Stromal cell of bone marrow (primary cell): Measurements from ENCODE around the gene CEACAM1.
"Not testable (repeated sequence)": the region's sequence is repeated elsewhere in the genome, so short reads cannot be mapped to it uniquely, and the experiment has no call there.

Experiments used
- DNase-seq: peaks from one replicate; pipeline ENCODE4 v3.0.0-alpha.2; 2012; ENCODE audit warnings: low read depth

The CEACAM1 gene

DNA sequence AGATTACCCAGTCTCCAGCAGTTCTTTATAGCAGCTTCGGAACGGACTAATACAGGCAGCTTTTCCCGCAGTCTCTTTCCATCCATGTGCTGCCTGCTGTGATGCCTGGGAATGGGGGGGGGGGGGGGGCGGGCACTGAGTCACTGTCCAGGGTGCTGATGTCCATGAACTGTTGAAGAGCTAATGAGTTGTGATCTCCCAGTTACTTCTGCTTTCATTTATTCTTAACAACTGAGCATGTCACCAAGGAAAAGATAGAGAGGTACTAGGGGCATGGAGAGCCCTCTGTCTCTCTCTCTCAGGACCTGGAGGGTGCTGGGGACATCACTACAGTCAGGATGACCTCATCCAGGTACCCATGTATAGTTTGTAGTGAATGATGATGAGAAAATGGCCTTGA lies 20.3 kb upstream of the CEACAM1 start:
- no peak for DNase-seq

DNA sequence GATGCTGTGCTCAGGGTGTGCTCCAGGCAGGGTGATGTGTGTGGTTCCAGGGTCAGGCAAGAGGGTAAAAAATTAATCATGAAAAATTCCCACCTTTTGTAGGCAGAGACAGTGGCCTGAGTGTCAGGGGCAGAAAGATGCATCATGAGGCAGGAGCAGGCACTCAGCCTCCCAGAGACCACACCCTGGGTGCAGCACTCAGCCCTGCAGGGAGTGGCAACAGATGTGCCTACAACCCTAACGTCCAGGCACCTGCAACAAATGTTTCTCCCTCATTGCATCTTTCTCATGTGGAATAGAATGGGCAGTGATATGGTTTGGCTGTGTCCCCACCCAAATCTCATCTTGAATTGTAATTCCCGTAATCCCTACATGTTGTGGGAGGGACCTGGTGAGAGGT lies 19.6 kb upstream of the CEACAM1 start:
- no peak for DNase-seq

DNA sequence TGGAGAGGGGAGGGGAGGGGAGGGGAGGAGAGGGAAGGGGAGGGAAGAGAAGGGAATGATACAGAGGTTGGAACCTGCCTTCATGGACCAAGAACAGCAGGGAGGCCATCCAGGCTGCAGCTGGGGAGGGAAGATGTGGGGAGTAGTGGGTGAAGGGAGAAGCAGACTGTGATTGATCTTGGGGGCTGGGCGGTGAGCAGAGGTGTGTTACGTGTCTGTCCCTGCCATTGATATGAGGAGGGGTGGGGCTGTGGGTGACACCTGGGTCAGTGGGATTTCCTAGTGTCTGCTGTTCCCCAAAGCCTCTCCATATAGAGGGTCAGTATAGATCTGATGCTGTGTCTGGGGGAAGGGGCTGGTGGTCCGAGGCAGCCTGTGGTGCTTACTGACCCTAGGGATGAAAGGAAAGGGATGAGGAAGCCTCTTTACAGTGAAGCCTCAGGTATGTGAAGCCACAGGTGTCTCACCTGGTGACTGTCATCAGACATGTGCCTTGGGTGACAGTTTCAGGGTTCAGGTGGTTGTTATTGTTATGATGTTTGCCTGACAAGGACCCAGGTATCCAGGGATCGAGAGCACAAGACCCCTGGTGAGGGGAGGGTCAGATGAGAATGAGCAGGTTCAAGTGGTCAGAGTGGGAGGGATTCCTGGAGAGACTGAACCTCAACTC lies 18.7 kb upstream of the CEACAM1 start:
- no peak for DNase-seq

DNA sequence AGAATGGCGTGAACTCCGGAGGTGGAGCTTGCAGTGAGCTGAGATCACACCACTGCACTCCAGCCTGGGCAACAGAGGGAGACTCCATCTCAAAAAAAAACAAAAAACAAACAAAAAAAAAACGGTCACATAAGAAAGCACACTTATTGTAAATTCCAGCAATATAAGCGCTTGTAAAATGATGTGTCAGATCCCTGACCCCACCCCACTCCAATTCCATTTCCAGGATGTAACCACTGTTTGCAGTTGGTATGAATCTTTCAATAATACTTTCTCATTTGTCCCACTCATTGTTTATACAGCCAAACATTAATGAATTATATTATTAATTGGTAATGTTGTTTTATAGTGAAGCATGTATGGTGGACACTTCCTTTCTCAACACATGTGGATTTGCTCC lies 15.9 kb upstream of the CEACAM1 start:
- DNase-seq: no peak

DNA sequence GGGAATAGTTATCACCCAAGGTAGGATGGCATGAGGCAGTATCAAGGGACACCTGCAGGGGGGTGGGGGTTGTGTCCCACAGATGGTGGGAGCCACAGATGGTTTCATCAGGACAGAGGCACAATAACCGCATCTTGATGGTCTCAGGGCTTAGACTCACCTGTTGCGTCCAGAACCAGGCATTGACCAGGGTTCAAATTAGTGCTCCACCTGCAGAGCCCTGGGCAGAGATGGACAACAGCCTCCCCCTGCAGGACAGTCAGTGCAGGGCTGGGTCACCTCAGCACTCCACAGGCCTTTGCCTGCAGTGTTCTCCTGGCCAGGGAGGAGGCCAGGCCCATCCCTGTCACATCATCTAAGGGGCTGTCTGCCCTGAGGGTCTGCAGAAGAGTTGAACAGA lies 14.5 kb upstream of the CEACAM1 start:
- no peak for DNase-seq

DNA sequence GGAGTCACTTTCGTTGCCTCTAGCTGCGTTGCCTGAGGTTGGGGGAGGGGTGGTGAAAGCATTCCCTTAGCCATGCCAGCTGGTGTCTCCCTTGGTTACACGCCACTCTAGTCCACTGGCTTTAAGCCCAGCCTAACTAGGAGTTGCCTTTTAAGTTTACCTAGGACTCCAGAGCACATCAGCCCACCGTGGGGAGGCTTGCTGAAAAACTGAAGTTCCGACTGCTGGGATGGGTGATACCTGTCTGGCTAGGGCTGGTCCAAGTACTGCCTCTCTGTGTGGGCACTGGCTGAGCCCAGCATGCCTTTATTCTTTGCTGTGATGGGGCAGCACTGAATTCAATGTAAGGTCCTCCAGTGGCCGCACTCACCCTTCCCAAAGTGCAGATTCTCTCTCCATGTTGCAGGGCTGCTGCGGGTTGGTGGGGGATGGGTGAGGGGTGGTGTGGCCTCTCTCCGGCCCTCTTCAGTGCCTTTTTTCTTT lies 11.8 kb upstream of the CEACAM1 start:
- no peak for DNase-seq

DNA sequence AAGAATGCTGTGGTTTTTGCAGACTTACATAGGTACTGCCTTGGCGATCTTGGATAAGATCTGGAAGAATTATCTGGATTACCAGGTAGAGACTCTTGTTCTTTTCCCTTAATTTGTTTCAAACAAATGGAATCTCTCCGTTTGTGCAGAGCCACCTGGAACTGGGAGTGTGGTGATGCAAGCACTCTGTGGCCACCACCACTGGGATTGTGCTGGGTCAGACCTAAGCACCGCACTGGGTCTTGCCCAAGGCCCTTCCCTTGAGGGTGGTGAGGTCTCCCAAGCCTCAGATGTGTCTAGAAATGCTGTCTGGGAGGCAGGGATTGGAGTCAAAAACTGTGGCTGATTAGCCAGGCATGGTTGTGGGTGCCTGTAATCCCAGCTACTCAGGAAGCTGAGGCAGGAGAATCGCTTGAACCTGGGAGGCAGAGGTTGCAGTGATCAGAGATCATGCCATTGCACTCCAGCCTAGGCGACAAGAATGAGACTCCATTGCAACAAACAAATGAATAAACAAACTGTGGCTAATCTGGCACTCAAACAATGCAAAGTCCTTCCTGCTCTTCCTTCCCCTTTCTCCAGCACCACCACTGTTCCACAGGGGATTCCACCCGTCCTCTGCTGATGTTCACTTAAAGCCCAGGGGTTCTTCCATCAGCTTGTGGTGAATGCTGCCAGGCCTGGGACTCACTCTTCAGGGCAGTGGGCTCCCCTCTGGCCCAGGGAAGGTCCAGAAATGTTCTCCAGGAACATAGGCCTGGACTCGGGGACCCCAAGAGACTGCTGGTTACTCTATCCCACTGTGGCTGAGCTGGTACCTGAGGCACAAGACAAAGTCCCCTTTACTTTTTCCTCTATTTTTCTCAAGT lies 10.8 kb upstream of the CEACAM1 start:
- no peak for DNase-seq

DNA sequence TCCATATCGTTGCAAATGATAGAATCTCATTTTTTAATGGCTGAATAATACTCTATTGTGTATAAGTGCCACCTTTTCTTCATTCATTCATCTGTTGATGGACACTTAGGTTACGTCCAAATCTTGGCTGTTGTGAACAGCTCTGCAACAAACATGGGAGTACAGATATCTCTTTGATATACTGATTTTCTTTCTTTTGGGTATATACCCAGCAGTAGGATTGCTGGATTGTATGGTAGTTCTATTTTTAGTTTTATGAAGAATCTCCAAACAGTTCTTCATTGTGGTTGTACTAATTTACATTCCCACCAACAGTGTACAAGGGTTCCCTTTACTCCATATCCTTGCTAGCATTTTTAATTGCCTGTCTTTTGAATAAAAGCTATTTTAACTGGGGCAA lies 7.0 kb upstream of the CEACAM1 start:
- not testable (repeated sequence) for DNase-seq

DNA sequence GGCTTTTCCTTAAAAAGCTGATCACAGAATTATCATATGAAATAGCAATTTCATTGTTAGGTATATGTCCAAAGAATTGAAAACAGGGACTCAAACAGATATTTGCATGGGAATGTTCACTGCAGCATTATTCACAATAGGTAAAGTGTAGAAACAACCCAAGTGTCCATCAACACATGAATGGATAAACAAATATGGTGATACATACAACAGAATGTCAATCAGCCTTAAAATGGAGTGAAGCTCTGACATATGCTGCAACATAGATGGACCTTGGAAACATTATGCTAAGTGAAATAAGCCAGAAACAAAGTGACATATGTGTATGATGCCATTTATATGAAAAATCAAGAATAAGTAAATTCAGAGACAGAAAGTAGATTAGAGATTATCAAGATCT lies 6.1 kb upstream of the CEACAM1 start:
- no peak for DNase-seq

DNA sequence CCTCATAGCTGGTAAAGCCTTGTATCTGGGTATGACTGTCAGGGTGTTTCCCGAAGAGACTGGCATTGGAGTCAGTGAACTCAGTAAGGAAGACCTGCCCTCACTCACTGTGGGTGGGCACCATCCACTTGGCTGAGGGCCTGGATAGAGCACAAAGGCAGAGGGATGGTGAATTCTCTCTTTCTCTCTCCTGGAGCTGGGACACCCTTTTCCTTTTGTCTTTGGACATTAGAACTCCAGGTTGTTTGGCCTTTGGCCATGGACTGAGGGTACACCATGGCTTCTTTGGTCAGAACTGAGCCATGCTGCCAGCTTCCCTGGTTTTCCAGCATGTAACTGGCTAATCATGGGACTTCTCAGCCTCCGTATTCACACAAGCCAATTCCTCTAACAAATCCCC lies 4.6 kb upstream of the CEACAM1 start:
- no peak for DNase-seq

DNA sequence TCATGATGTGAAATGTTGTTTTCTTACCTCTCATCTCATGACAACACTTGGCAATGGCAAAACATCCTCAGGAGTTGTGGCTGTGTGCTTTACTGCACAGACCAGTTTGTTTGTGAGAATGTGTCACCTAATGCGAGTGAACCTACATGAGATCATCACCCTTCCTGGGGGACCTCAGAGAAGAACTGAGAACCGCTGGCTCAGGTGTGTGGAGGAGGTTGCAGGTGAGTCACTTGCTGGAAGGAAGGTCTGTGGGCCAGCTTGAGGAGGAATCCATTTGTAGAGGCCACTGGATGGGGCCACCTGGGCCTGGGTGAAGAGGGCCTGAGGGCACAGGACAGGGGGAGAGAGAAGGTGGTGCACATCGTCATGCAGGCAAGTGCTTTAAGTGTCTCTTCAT lies 3.0 kb upstream of the CEACAM1 start:
- no peak for DNase-seq

DNA sequence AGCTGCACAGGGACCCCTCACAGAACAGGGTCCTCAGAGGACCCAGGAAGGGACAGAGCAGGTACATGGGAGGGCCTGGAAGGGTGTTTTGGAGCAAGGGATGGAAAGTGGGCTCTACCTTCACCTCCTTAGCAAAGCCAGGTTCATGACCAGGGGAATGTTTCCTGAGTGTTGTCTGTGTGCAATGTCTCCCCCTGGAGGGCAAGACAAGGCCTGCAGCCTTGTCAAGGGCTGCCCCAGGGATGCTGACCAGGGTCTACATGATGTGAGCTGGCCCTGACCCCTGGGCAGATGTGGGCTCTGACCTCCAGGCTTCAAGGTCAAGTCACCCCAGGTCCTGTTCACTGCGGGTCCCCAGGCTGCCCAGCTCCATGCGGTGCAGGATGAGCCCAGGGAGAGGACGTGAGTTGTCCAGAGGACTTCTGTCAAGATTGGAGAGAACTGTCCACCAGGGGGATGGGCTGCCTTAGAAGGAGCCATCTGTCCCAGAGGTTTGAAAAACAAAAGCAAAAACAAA lies 1.0 kb upstream of the CEACAM1 start:
- DNase-seq: peak; percentile 21

DNA sequence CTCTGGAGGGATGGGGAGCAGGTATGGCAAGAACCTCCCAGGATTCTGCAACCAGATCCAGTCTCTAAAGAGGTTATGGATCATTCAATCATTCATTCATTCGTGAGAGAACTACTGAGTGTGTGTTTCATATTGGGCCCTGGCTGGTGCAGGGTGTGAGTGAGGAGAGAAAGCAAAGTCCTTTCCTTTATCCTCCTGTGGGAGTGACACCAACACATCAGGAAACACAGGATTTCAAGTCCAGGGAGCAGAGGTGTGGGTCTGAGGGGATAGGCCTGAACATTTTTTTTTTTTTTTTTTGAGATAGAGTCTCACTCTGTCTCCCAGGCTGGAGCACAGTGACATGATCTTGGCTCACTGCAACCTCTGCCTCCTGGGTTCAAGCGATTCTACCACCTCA lies 3.3 kb downstream of the CEACAM1 start:
- no peak for DNase-seq

DNA sequence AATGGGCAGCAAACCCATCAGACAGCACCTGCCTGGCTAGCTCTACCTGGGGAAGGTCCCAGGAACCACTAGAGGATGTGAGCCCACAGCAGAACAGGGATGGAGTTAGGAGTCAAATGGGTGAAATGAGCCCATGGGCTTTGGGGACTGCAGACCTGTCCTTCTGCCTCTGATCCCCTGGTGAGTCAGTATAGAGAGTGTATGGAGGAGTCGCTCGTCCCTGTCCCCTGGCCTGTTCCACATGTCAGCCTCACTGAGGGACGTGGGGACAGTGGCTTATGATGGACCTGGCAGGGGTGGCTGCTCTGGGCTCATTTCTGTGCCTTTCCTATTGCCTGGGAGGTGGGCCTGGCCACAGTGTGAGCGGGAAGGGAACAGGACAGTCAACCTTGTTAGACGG lies 4.0 kb downstream of the CEACAM1 start:
- DNase-seq: no peak

DNA sequence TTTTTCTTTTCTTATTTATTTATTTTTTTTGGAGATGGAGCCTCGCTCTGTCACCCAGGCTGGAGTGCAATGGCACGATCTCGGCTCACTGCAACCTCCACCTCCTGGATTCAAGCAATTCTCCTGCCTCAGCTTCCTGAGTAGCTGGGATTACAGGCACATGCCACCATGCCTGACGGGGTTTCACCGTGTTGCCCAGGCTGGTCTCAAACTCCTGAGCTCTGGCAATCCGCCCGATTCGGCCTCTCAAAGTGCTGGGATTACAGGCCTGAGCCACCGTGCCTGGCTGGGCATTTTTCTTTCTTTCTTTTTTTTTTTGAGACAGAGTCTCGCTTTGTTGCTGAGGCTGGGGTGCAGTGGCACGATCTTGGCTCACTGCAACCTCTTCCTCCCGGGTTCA lies 6.0 kb downstream of the CEACAM1 start:
- DNase-seq: not testable (repeated sequence)

DNA sequence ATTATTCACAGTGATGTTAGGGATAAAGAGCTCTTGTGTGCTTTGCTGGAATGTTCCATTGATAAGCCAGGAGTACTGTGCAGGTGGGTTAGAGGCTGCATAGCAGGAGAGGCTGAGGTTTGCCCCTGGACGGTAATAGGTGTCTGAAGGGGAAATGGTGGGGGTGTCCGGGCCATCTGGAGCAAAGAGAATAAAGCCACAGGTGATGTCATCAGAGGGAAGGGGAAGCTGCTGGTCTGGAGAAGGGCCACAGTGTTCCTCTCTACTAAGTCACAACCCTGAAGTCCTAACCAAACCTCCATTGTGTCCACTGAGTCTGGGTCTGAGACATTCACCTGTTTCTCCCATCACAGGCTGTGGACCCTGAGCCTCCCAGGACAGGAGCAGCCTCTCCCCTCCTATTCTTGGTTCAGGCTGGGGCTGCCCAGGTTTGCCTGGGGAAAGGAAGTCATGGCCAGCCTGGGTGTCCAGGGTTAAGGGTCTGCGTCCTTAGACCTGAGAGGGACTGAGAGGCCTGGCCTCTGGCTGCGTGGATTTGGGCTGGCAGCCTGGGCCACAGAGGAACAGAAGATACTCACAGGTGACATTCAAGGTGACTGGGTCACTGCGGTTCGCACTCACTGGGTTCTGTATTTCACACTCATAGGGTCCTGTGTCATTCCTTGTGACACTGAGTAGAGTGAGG lies 6.8 kb downstream of the CEACAM1 start:
- DNase-seq: no peak

DNA sequence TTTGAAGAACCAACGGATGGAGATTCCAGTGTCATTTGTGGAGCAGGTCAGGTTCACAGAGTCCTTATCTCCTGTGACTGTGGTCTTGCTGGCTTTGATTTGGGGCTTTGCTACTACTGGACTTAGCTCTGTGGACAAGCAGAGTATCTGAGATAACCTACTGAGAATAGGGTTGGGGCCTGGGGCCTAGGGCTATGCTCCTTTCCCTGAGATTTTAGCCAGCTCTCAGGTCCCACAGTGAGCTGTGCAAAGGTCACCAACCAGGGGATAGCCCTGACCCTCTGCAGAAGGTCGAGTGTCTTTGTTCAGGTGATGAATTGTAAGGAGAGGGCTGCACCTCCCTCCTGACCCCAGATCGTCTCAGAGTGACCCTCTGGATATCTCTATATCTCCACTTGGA lies 9.2 kb downstream of the CEACAM1 start:
- DNase-seq: no peak

DNA sequence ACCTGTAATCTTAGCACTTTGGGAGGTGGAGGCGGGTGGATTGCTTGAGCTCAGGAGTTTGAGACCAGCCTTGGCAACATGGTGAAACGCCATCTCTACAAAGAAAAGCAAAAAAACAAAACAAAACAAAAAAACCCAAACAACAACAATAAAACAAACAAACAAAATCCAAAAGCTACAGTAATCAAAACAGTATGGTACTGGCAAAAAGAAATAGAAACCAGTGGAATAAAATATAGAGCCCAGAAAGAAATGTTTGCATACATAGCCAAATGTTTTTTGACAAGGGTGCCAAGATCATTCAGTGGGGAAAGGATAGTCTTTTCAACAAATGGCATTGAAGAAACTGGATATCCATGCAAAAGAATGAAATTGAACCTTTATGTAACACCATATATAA lies 11.5 kb downstream of the CEACAM1 start:
- DNase-seq: no peak

DNA sequence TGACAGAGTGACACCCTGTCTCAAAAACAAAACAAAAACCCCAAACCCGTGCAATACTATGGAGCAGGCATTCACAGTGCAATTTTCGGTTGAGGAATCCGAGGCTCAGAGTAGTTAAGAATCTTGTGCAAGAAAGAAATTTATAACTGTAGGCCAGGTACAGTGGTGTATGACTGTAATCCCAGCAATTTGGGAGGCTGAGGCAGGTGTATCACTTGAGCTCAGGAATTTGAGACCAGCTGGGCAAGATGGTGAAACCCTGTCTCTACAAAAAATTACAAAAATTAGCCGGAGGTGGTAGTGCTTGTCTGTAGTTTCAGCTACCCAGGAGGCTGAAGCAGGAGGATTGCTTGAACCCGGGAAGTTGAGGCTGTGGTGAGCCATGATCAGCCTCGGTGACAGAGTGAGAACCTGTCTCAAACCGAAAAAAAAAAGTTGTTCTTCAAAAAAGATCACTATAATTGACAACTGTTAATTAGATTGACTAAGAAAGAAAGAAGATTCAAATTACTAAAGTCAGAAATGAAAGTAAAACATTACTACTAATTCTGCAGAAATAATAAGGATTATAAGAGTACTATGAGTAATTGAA lies 12.9 kb downstream of the CEACAM1 start:
- no peak for DNase-seq

DNA sequence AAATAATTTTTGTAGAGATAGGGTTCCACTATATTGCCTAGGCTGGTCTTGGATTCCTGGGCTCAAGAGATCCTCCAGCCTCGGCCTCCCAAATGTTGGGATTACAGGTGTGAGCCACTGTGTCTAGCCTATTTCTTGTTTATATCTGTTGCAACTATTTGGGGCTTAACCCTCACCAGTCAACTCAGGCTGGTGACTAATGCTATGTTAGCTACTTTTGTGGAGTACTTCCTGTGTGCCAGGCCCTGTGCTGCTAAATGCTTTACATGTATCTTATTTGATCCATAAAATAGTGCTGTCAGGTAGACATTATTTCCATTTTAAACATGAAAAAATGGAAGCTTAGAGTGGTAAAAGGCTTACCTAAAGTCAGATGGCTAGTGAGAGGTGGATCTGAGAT lies 13.8 kb downstream of the CEACAM1 start:
- DNase-seq: no peak

DNA sequence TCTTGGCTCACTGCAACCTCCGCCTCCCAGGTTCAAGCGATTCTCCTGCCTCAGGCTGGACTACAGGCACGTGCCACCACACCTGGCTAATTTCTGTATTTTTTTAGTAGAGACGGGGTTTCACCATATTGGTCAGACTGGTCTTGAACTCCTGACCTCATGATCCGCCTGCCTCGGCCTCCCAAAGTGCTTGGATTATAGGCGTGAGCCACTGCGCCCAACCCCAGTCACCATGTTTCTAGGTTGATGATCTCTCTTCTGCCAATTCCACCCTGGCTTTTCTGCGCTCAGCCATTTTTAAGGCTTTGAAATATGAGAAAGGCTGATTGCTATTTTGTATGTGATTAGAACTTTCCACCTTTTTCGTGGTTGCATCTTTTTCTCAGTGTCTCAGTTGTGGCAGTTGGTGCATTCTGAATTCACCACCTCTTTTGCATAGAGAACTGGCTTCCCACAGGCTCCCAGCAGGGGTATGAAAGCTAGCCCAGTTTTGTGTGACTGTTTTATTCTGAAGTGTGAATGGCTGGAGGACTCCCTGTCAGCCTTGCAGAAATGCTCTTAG lies 15.5 kb downstream of the CEACAM1 start:
- DNase-seq: no peak

DNA sequence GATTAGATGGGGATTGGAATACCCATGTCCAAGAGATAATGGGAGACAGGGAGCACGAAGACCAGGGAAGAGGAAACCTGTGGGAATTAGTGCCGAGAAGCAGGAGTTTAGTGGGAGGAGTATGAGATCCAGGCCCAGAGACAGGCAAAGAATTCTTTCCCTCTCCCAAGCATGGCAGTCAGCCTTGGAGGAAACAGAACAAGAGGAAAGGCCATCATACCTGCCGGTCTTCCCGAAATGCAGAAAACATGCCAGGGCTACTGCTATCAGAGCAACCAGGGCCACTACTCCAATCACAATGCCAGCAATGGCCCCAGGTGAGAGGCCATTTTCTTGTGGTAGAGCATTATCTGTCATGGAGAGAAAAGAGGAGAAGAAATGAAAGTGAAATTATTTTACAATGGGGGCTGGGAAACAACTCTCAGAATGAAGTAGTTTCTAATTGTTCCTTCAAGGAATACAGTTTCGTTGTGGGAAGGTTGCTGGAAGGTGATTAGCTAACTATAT lies 16.1 kb downstream of the CEACAM1 start:
- no peak for DNase-seq
